ENCODE results near the gene ITIH2.
"Not testable (repeated sequence)": the region's sequence is repeated elsewhere in the genome, so short reads cannot be mapped to it uniquely, and the experiment has no call there.

The ITIH2 gene

DNA sequence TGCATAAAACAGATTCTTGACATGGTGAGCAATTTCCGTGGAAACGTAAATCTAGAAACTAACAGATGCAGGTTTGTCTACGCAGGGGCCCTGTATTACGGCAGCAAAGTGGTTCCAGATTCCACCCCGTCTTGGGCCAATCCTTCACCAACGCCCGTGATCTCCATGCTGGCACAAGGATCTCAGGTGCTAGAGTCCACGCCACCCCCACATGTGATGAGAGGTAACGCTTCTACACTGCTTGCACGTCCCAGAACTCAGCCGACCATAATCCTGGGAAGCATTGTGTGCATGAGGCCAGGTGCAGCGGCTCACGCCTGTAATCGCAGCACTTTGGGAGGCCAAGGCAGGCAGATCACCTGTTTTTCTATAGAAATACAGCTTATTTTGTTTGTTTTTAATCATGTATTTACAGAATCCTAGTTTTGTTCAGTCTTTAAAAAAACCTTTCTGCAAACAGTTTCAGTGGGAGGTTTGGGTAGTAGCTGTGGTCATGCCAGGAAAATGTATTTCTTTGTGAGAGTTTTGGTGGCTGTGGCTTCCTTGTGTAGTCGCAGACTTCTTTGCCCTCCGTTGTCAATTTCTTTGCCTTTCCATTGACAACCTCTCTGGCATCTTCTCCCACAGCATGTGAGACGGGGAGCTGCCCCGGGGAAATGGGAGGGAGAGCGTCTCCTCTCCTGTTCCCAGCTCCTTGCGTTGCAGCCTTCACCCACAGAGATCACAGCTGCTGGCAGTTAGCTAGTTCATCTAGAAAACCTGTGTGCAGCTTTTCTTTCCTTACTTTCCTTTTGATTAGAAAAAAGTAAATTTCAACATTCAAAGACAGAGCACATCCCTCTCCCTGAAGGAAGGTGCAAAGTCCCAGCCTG lies 35.7 kb downstream of the ITIH2 start:
- DNase-seq (ENCODE audit: low read depth in 2 of 2) = no peak

DNA sequence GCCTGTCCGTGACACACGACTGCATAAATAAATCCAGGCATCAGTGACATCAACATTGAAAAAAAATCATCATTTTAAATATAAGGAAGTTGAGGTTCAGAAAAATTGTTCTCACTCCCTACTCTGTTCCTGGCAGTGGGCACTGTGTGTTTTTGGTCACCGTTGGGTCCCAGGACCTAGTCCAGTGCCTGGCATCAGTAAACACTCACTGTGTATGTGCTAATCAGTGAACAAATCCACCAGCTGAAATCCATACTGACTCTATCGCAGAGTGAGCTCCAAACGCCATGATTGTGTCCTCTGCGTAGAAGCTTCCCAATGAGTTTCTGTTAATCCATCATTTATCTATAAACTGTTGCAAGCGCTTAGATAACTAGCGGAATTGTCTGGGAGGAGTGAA lies 41.2 kb downstream of the ITIH2 start:
- no peak for DNase-seq (ENCODE audit: low read depth in 2 of 2)

DNA sequence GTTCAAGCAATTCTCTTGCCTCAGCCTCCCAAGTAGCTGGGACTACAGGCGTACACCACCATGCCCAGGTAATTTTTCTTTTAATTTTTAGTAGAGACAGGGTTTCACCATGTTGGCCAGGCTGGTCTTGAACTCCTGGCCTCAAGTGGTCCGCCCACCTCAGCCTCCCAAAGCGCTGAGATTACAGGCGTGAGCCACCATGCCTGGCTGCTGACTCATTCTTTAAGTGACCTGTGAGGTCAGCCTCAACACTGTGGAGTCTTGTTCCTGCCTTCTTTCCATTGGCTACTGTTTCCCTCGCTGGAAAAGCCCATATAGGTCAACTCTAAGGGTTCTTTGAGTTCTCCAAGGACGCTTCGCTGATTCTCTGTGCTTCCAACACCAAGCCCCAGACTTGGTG lies 45.5 kb downstream of the ITIH2 start:
- DNase-seq (ENCODE audit: low read depth in 2 of 2) = not testable (repeated sequence)

DNA sequence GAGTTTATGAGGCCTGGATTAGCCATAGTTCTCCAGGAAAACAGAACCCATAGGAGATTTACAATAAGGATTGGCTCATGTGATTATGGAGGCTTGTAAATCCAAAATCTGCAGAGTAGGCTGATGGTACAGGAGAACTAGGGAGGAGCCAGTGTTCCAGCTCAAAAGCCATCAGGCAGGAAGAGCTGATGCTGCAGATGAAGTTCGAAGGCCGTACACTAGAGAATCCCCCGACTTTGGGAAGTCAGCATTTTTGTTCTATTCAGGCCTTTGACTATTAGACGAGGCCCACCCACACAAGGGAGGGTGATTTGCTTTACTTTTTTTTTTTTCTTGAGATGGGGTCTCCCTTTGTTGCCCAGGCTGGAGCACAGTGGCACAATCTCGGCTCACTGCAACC lies 47.1 kb downstream of the ITIH2 start:
- DNase-seq (ENCODE audit: low read depth in 2 of 2) = no peak

DNA sequence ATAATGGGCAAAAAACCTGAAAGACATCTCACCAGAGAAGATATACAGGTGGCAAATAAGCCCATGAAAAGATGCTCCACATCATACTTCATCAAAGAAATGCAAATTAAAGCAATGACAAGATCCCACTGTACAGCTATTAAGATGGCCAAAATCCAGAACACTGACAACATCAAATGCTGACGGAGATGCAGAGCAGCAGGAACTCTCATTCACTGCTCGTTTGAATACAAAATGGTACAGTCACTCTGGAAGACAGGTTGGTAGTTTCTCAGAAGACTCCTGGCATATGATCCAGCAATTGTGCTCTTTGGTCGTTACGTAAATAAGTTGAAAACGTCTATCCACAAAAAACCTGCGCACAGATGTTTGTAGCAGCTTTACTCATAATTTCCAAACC lies 49.1 kb downstream of the ITIH2 start:
- DNase-seq (ENCODE audit: low read depth in 2 of 2) = no peak

DNA sequence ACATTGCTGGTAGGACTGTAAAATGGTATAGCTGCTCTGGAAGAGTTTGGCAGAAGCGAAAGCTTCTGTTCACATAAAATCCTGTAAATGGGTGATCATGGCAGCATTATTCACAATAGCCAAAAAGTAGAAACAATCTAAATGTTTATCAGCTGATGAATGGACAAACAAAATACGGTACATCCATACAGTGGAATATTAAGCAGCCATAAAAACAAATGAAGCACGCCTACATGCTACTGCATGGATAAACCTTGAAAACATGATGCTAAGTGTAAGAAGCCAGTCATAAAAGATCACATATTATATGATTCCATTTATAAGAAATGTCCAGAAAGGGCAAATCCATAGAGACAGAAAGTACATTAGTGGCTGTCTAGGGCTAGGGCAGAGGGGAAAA lies 52.0 kb downstream of the ITIH2 start:
- DNase-seq (ENCODE audit: low read depth in 2 of 2) = no peak

DNA sequence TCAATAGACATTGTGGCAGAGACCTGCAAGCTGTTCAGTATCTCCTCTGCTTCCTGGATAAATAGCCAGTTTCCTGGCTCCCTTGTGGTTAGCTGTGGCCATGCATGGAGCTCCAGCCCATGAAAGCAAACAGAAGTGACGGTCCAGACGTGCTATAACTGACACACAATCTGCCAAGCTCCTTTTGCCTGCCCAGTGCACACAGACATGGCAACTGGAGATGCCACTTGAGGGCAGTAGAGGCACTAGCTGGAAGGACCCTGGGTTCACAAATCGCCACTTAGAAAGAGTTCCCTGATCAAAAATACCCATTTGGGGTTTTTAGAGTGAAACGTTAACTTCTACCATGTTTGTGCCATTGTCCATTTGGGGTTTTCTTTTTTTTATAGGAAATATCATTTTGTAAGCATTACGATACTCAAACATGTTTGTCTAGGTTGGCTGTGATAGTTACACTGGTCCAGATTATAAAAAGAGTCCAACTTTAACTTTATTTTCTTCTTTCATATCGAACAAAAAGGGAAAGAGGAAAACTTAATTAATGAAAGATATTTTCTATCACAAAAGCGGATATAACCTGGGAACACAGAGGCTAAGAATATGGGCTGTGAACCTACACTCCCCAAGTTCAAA lies 53.4 kb downstream of the ITIH2 start:
- DNase-seq (ENCODE audit: low read depth in 2 of 2) = no peak

DNA sequence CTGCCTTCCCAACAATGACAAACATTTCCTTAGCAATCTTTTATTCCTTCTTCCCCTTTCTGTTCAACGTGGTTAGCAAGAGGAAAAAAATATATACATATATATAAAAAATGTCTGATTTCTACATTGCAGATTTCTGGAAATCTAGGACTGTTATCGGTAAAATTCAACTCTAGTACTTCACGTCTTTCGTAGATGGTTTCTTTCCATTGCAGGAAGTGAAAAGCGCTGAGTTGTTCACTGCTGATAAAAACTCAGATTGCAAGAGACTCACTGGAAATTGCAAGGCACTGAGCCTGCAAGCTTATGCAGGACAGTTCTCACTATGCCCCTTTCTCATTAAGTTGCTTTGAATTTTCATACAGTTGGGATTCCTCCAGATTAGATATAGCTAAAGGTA lies 60.8 kb downstream of the ITIH2 start:
- no peak for DNase-seq (ENCODE audit: low read depth in 2 of 2)

DNA sequence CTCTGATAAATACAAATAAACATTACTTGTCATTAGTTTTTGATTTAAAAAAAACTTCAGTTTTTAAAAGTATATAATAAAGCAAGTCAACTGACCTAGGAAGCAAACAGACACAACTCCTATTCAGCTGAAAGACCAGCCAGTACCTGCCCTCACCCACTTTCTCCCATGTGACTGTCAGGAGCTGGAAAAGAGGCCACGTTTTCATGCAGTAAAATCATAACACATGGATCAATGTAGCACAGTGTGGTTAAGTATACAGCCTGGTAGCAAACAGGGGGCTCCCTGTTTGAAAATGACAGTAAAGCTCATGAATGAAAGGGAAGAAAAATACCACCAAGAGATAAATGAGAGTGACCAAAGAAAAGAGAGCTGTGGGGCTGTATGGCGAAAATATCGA lies 63.1 kb downstream of the ITIH2 start:
- no peak for DNase-seq (ENCODE audit: low read depth in 2 of 2)

DNA sequence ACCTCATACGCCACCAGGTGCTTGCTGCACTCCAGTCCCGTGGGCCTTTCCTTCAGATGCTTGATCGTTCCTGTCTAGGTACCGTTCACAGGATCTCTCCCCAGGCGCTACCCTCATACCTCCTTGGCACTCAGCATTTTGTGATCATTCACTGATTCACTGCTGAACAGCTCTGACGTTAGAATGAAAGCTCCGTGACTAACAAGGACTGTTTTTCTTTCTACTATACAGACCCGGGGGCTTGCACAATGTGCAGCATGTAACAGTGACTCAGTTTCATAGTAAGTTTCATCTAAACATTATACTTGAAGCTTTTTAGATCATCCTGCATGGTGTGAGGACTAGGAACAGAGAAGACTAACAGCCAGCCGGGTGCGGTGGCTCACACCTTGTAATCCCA lies 64.1 kb downstream of the ITIH2 start:
- DNase-seq (ENCODE audit: low read depth in 2 of 2) = no peak

DNA sequence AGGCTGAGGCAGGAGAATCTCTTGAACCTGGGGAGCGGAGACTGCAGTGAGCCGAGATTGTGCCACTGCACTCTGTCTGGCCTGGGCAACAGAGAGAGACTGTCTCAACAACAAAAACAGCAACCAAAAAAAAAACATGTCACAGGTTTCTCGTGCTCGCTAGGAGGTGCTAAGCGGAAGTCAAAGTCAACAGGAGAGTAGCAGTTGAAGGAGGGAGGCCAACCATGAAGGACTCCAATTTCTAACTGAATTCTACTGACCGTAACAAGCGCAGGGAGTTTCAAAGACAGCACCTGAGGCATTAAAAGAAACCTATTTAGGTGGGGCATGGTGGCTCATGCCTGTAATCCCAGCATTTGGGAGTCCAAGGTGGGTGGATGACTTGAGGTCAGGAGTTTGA lies 65.3 kb downstream of the ITIH2 start:
- DNase-seq (ENCODE audit: low read depth in 2 of 2) = no peak

DNA sequence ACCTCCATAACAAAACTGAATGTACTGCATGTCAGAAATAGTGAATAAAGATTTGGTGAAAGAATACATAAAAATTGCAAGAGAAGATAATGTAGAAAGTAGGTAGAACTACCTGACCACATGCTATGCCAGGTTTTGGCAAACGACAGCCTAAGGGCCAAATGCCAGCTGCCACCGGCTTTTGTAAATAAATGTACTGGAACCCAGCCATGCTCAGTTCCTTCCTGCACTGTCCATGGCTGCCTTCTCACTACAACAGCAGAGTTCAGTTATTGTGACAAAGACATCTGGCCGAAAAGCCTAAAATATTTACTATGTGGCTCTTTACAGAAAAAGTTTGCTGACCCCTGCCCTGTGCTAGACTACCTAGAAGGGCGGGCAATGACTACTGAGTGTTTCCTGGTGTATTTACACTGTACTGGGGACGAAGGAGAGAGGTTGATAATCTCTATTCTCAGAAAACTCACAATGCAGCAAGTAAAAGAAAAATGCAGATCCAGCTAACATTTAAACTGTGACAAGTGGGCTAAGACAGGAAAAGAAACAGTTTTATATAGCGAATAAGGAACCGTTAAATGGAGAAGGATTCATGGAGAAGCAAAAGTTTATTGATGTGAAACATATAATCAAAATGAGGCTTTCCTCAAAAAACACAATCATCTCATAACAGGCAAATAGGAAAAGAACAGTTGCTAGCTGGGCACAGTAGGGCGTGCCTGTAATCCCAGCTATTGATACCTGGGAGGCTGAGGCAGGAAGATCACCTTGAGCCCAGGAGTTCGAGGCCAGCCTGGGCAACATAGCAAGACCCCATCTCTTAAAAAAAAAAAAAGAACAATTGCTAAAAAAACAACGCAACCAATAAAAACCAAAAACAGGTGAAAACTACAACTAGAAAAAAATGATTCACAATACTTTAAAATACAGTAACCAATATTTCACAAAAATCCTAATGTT lies 71.0 kb downstream of the ITIH2 start:
- DNase-seq (ENCODE audit: low read depth in 2 of 2) = no peak

DNA sequence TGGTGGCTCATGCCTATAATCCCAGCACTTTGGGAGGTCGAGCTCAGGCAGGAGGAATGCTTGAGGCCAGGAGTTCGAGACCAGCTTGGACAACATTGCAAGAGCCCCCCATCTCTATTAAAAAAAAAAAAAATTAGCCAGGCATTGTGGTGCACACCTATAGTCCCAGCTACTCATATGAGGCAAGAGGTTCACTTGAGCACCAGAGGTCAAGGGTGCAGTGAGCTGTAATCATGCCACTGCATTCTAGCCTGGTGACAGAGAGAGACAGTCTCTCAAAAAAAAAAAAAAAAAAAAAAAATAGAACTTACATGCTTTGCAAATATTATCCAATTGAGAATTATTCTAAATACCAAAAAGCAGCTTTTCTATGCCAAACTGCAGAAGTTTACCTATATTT lies 73.7 kb downstream of the ITIH2 start:
- DNase-seq (ENCODE audit: low read depth in 2 of 2) = no peak

DNA sequence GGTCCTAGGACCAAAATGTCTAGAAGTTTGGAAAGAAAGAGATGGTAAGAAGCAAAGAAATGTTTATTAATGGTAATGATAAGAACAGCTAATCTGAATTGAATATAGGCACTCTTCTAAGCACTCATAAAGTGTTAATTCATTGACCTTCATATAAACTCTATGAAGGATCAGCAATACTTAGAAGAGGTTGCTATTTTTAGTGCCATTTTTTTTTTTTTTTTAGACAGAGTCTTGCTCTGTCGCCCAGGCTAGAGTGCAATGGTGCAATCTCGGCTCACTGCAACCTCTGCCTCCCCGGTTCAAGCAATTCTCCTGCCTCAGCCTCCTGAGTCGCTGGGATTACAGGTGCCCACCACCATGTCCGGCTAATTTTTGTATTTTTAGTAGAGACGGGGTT lies 79.1 kb downstream of the ITIH2 start:
- DNase-seq (ENCODE audit: low read depth in 2 of 2) = not testable (repeated sequence)

DNA sequence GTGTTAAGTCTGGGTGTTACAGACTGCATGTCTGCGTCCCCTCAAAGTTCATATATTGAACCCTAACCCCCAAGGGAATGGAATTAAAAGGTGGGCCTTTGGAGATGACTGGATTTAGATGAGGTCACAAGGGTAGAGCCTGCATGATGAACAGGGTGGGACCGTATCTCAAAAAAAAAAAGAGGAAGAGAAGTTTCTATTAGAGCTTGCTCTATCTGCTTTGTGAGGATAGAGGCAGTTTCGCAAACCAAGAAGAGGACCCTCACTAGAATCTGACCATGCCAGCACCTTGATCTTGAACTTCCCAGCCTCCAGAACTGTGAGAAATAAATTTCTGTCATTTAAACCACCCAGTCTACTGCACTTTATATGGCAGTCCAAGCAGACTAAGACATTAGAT lies 83.3 kb downstream of the ITIH2 start:
- no peak for DNase-seq (ENCODE audit: low read depth in 2 of 2)

DNA sequence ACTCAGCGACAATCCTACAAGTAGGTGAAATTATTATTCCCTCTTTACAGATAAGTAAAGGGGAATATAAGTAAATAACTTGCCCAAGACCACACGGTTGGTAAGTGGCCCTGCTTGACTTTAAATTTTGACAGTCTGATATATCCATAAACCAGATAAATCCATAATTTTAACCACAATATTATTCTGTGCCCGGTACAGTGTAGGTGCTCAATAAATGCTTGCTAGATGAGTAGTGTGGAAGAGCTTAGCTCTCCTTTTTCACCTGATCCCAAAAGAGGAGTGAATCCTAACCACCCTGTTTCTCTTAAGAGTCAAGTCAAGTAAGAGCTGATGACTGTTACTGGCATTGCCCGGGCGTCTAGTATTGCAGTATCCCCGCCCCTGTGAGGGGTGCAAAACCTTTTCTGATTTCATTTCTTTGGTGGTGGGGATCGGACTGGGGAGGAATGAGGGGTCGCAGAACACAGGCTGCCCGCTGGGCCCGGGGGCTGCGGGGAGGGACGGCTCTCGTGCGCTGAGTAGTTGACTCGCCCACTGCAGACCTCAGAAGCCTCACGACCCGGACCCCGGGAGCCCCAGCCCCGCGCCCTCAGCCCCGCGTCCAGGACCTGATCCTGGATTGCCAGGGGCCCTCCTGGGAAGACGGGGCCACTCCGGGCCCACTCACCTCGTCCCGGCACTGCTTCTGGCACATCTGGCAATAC lies 84.2 kb downstream of the ITIH2 start:
- no peak for DNase-seq (ENCODE audit: low read depth in 2 of 2)

DNA sequence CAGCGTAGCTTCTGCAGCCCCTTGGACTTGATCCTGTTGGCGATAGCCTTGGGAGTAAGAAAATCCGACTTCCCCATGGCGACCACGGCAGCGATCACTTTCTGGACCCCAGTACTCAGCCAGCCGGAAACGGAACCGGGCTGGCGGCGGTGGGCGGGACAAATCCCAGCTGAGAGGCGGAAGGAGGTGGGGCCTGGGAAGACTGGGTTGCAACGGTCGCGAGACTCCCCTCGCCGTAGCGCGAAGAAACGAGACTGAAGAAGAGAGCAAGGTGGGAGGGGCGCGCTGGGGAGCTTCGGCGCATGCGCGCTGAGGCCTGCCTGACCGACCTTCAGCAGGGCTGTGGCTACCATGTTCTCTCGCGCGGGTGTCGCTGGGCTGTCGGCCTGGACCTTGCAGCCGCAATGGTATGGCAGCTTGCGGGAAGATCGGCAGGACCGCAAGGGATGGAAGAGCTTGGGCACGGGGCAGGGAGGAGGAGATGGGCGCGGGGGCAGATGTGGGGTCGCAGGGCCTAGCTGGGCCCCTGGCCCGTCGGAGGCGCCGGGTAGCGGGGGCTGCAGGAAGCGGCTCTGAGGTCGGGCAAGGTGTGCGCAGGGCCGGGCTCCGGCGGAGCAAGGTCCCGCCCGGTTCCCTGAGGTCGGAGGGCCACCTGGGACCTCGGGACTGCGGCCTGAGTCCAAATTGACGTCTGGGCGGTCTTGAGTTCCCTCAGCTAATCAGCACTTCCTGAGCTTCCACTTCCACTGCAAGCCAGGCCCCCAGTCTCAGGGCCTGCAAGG lies 84.9 kb downstream of the ITIH2 start, which contains the start of the genes ATP5F1C and KIN:
ATP5F1C (plus strand) TSS at position 321 of the 782 bp plus-strand sequence; CDS start at position 352, 31 bp downstream.
KIN (minus strand) TSS at position 137 of the 782 bp plus-strand sequence; CDS start at position 77, 60 bp downstream.
- DNase-seq (ENCODE audit: low read depth in 2 of 2) = peak; percentile 89

DNA sequence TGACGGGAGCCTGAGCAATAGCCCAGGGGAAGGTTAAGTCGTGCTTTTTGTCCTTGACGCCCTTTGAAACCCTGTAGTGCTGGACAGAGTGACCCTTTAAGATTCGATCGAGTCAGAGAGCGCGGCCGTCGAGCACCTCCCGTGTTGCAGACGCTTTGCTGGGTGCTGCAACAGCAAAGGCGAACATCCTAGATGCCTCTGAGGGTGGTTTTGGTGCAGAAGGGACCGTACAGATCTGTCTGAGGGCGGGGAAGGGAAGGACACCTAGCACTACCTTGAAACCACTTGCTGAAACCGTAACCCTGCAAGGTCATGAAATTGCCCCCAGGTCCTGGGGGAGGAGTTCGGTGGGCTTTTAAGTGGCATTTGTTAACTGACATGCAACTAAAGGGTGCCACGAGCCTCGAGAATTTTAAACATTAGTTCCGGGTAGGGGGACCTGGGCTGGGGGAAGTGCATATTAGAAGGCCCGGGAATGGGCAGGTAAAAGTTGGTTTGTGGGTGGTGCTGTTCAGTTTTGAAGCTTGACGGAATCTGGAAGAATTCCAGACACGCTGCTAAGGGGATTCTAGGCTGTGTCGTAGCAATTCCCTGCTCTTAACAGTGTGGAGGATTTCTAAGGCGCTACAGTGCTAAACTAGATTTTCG lies 85.6 kb downstream of the ITIH2 start:
- DNase-seq (ENCODE audit: low read depth in 2 of 2) = no peak

DNA sequence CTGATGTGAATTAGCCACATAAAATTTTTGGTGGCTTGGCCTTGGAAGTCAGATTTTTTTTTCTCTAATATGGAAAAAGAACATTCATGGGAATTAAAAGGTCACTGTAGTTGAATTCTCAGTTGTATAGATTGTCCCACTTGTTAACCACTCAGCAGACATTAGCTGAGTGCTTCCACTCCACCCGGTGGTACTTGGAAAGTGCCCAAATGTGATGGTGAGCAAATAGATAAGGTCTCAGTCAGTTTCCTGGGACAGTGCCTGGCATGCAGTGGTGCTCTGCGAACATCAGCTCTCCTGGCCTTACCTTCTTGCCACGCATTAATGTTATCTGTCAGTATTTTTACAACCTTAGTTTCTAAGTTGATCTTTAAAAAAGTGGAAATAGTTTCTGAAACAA lies 86.3 kb downstream of the ITIH2 start:
- no peak for DNase-seq (ENCODE audit: low read depth in 2 of 2)

DNA sequence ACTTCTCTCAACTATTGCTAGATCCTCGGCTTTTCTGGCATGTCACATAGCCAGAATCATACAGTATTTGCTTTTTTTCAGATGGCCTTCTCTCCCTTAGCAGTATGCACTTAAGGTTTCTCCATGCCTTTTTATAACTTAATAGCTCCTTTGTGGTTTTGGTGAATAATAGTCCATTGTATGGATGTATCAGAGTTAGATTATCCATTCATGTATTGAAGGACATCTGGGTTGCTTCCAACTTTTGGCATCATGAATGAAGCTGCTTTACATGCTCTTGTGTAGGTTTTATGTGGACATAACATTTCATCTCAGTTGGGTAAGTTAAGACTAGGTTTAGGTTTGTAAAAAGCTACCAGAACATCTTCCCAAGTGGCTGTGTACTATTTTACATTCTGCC lies 89.4 kb downstream of the ITIH2 start:
- no peak for DNase-seq (ENCODE audit: low read depth in 2 of 2)
